ENCODE measurements around the gene APOBEC2. TPM values are rescaled to one million over a fixed set of nuclear protein-coding genes. Genes with fewer than 3 reads are reported as not detected.

APOBEC2 gene
- total RNA-seq, 1 donor from 2014 or later = not detected

DNA sequence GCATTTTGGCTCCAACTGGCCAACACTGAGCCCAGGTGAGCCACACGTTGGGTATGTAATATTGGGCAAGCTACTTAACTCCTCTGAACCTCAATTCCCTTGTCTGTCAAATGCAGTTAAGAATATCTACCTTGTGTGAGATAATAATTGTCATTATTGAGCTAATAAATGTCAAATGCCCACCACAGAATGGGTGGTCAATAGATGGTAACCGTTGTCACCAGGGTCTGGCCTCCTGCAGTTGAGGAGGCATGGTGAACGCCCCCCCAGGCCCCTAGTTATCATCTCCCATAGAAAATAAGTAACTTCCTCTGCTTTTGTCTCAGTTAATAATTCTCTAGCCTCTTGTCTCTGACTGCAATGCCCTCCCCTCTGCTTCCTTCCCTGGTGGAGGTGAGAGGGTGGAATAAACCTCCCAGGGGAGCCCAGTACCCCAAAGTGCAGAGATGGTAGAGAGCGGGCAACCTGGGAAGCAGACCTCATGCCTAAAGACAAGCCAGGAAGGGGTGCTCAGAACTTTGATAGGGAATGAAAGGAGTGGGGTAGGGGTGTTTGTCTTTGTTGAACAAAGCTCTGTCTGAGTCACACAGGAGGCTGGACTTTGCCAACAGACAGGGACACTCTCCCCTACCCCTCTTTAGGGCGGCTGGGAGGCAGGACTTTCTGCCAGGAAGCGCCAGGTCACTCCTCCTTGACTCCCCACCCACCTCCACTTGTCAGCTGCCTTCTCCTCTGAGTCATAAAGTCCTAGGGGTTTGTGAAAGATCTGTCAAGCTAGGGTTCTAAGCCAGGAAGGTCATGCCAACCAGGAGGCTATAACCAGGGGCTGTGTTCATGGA, 12.7 kb upstream of the APOBEC2 start:
- Mint-ChIP-seq H3K4me3 (no peak overlapping the region), H3K9me3 (no peaks in the 10 kb centered on the region), H3K36me3 (ENCODE audit: low read depth) (no peaks in the 10 kb centered on the region), H3K4me1 (ENCODE audit: low read depth) (peaks cover 19% of the 10 kb centered on the region), H3K27me3 (ENCODE audit: insufficient read depth) (peaks cover 7% of the 10 kb centered on the region), H3K27ac (peak overlapping the region; percentile 3)
- no peak for DNase-seq (ENCODE audit: low spot score)
- intact Hi-C loops (cut with micrococcal nuclease) = loop anchor here (1.0 kb wide), 1 partner anchor 31 kb away; no protein-coding TSS in a partner anchor

DNA sequence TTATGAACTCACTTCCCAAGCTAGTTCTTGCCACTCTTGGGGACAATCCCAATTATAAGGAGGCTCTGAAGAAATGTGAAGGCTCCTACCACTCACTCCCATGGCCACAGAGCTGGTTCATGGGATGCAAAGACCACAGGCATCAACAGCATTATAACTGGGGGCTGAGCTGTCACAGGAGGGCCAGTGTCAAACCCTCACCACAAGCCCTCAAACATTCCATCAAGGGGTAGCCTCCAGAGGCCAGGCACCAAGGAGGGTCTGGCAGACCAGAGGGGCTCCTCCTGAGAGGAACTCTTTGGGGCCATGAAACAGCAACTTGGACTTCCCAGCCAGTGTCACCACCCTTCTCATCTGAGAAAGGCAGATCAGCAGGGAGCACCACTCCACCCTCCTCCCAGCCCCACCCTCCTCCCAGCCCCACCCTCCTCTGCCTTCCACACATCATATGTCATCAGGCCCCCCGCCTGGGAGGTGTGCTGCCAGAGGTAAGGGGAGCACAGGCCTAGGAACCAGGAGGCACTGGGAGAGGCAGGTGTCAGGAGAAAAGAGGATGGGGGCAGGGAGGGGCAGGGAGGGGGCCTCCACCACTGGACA, 12.0 kb upstream of the APOBEC2 start:
- Mint-ChIP-seq H3K4me1 (ENCODE audit: low read depth) (peaks cover 19% of the 10 kb centered on the region), H3K27me3 (ENCODE audit: insufficient read depth) (peaks cover 4% of the 10 kb centered on the region), H3K27ac (no peak overlapping the region), H3K4me3 (no peak overlapping the region), H3K9me3 (no peaks in the 10 kb centered on the region), H3K36me3 (ENCODE audit: low read depth) (no peaks in the 10 kb centered on the region)
- intact Hi-C loops (cut with micrococcal nuclease) = loop anchor here (1.0 kb wide), 1 partner anchor 30 kb away; no protein-coding TSS in a partner anchor
- DNase-seq (ENCODE audit: low spot score) = no peak

DNA sequence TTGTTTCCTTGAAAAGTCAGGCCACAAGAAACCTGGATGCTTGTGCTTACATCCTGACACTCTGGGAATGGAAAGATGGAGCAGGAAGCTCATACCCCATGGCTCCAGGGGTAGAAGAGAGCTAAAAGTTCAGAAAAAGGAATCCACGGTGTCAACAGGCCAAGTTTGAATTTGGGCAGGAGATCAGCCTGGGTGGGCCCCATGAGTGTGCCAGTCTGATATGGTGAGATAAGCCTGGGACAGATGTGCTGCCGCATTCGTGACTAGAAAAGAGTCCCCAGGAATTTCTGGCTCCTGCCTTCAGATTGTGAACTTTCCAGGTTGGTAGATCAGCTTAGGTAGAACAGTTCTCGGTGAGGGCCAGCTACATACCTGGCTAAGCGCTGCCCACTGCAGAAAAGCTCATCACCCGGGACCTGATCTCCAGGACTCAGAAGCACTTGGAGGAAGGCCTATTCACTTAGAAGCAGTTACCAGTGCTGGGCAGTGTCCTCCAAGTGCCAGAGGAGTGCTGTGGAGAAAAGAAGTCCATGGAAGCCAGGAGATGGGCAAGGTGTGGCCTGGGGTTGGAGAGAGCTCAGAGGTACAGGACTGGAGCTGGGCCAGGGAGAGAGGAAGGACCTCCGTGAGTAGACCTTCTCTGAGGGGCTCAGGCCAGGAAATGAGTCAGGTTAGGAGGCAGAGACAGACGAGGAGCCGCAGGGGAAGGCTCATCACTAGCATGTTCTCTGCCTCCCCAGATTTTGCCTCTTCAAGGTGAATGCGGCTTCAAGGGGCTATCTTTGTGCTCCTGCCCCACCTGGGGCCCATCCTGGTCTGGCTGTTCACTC, 10.6 kb upstream of the APOBEC2 start, which contains the start of gene TSPO2:
Gene TSPO2, plus strand, starts transcription at position 242 of the 830 bp plus-strand sequence. Its CDS starts 519 bp downstream, at position 761.
- H3K27me3 Mint-ChIP-seq (ENCODE audit: insufficient read depth) = peaks cover 2% of the 10 kb centered on the region
- intact Hi-C loops (cut with micrococcal nuclease) = no loop called here
- H3K4me1 Mint-ChIP-seq (ENCODE audit: low read depth) = peaks cover 19% of the 10 kb centered on the region
- H3K36me3 Mint-ChIP-seq (ENCODE audit: low read depth) = no peaks in the 10 kb centered on the region
- no peaks in the 10 kb centered on the region for H3K9me3 Mint-ChIP-seq
- DNase-seq (ENCODE audit: low spot score) = no peak
- no peak within 1 kb of the TSS for H3K27ac Mint-ChIP-seq
- no peak within 1 kb of the TSS for H3K4me3 Mint-ChIP-seq

DNA sequence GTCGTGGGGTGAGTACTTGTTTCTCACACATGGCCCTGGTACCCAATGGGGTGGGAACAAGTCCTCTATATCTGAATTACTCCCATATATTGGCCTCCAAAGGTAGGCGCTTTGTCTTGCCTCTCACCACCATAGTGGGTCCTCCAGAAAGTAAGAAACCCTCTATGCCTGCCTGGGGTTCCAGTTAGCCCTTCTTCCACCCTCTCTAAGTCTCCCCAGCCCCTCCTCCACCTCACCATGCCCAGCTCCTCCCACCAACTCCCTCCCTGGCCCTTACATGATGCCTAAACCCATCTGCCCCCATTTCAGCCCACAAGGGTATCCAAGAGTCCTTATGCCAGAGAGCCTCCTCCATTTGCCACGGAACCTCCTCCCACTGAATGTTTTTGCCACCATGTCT, 9.9 kb upstream of the APOBEC2 start:
- Mint-ChIP-seq H3K4me1 (ENCODE audit: low read depth) (peaks cover 19% of the 10 kb centered on the region), H3K36me3 (ENCODE audit: low read depth) (no peaks in the 10 kb centered on the region), H3K27ac (no peak overlapping the region), H3K9me3 (no peaks in the 10 kb centered on the region), H3K4me3 (no peak overlapping the region), H3K27me3 (ENCODE audit: insufficient read depth) (peaks cover 2% of the 10 kb centered on the region)
- intact Hi-C loops (cut with micrococcal nuclease) = no loop called here
- DNase-seq (ENCODE audit: low spot score) = no peak

DNA sequence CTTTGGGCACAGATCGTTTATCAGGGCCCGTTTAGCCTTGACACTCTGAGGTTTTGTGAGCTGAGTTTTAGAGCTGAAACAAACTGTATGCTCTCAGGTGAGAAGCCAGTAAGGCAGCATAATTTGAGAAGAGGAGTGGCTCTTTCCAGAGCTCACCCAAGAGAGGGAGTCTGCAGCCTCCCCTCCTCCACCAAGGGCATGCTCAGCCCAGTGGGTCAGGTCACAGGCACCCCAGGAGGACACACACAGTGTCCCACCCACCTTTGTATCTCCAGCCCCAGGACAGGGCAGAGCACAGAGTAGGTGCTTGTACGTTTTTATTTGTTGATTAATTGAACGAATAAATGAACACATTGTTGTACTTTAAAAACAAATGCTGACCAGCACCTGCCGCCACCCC, 7.3 kb upstream of the APOBEC2 start:
- intact Hi-C loops (cut with micrococcal nuclease) = no loop called here
- H3K27me3 Mint-ChIP-seq (ENCODE audit: insufficient read depth) = peaks cover 2% of the 10 kb centered on the region
- no peaks in the 10 kb centered on the region for H3K9me3 Mint-ChIP-seq
- peaks cover 3% of the 10 kb centered on the region for H3K4me1 Mint-ChIP-seq (ENCODE audit: low read depth)
- no peak overlapping the region for H3K27ac Mint-ChIP-seq
- DNase-seq (ENCODE audit: low spot score) = no peak
- H3K36me3 Mint-ChIP-seq (ENCODE audit: low read depth) = no peaks in the 10 kb centered on the region
- no peak overlapping the region for H3K4me3 Mint-ChIP-seq

DNA sequence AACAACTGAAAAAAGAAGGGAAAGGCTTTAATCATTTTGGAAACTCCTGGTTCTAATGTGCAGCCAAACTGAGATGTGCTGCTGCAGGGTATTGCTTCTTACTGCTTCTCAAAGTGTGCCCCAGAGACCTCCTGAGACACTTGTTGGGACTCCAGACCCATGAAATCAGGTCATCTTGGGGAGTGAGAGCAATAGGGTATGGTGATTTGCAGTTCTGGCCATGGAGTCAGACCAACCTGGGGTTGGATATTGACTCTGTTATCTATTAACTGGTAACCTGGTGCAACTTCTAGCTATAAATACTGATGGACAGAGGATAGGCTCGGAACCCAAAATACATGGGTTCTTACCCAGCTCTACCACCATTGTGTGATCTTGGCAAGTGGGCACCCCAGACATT, 6.9 kb upstream of the APOBEC2 start:
- H3K27ac Mint-ChIP-seq = no peak overlapping the region
- peaks cover 2% of the 10 kb centered on the region for H3K27me3 Mint-ChIP-seq (ENCODE audit: insufficient read depth)

DNA sequence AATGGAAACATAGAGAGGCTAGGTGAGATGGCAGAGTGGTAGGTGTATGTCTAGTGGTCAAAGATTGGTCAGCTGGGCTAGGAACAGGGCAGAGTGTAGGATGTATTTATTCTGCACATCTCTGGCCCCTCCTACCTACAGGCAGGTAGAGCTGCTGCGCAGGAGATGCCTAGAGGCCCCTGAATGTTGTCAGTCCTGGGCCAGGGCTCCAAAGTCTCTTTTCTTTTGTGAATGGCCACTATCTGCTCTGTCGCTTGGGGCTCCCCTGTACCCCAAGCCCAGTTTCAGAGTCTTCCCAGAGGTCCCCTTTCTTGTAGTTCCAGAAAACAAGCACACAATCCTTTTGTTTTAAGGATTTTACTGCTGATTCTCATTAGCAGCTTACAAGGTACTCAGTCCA, 5.7 kb upstream of the APOBEC2 start:
- DNase-seq (ENCODE audit: low spot score) = no peak
- H3K27ac Mint-ChIP-seq = no peak overlapping the region
- peaks cover 2% of the 10 kb centered on the region for H3K27me3 Mint-ChIP-seq (ENCODE audit: insufficient read depth)

More for the DNA sequence above, 6.9 kb upstream of the APOBEC2 start:
- no peaks in the 10 kb centered on the region for H3K36me3 Mint-ChIP-seq (ENCODE audit: low read depth)
- intact Hi-C loops (cut with micrococcal nuclease) = no loop called here
- DNase-seq (ENCODE audit: low spot score) = no peak
- H3K9me3 Mint-ChIP-seq = no peaks in the 10 kb centered on the region
- H3K4me1 Mint-ChIP-seq (ENCODE audit: low read depth) = no peaks in the 10 kb centered on the region
- no peak overlapping the region for H3K4me3 Mint-ChIP-seq

DNA sequence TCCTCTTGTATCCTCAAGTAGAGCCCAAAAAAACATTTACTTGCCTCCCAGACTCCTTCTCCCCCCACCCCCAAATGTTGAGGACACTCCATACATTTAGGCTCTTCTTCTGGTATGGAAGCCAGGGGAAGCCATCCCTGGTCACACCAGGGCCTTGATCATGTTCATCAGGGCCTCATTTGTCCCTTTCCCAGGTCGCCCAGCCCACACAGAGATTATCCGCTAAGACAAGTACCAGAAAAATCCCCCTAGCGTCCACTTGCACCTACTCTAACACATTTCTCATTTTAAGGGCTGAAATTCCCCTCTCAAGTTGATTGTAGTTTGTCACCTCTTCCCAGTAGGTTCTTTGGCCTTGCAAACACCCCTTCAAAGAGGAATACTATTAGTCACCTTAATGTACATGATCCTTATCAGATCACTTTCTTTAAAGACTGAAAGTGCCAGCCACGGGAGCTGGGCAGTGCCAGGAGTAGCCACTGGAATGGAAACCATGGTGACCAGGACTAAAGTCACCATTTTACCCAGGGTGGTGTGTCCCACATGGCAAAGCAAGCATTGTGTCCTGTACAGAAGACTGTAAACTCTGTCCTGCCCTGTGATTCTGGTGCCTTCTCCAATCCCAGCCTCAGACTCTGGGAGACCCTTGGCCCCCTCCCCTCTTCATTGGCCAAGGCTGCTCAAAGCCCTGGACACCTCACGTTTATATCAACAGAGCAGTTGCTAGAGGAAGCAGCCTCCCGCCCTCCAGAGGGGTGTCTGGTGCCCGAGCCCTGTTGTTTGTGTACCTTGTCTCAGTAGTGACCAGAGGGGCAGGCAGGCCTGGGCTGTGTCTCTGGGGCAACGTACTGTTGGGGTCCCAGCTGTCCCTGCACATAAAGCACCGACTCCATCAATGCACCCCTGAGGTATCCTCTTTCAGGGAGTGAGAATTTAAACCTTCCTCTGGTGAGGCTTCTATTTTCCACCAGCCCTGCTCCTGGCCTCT, 5.0 kb upstream of the APOBEC2 start:
- no peak overlapping the region for H3K4me3 Mint-ChIP-seq
- intact Hi-C loops (cut with micrococcal nuclease) = no loop called here
- H3K27me3 Mint-ChIP-seq (ENCODE audit: insufficient read depth) = peaks cover 2% of the 10 kb centered on the region
- DNase-seq (ENCODE audit: low spot score) = no peak
- H3K27ac Mint-ChIP-seq = no peak overlapping the region
- H3K4me1 Mint-ChIP-seq (ENCODE audit: low read depth) = peaks cover 16% of the 10 kb centered on the region
- H3K9me3 Mint-ChIP-seq = no peaks in the 10 kb centered on the region
- H3K36me3 Mint-ChIP-seq (ENCODE audit: low read depth) = peaks cover 4% of the 10 kb centered on the region

More for the DNA sequence above, 5.7 kb upstream of the APOBEC2 start:
- intact Hi-C loops (cut with micrococcal nuclease) = no loop called here
- no peaks in the 10 kb centered on the region for H3K9me3 Mint-ChIP-seq
- peaks cover 11% of the 10 kb centered on the region for H3K4me1 Mint-ChIP-seq (ENCODE audit: low read depth)
- H3K36me3 Mint-ChIP-seq (ENCODE audit: low read depth) = peaks cover 4% of the 10 kb centered on the region
- no peak overlapping the region for H3K4me3 Mint-ChIP-seq

DNA sequence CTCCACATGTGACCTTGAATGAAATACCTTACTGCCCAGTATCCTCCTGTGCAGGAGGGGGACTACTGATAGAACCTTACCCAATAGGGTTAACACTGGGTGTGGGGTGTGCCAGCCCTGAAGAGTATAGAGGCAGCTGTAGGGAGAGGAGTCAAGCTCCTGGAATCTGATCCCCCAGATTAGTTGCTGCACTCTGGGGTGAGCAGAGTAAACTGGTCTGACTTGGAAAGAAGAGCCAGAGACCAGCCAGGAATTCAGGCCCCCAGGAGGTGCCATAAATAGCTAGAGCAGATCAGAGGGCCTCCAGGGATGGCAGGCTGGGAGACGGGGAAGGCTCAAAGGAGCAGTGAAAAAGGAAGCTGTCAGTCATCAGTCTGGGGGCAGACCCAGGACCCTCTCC, 3.5 kb upstream of the APOBEC2 start:
- Mint-ChIP-seq H3K36me3 (ENCODE audit: low read depth) (peaks cover 4% of the 10 kb centered on the region), H3K4me1 (ENCODE audit: low read depth) (peaks cover 16% of the 10 kb centered on the region), H3K27me3 (ENCODE audit: insufficient read depth) (no peaks in the 10 kb centered on the region), H3K4me3 (no peak overlapping the region), H3K27ac (no peak overlapping the region), H3K9me3 (no peaks in the 10 kb centered on the region)
- intact Hi-C loops (cut with micrococcal nuclease) = no loop called here
- DNase-seq (ENCODE audit: low spot score) = no peak

DNA sequence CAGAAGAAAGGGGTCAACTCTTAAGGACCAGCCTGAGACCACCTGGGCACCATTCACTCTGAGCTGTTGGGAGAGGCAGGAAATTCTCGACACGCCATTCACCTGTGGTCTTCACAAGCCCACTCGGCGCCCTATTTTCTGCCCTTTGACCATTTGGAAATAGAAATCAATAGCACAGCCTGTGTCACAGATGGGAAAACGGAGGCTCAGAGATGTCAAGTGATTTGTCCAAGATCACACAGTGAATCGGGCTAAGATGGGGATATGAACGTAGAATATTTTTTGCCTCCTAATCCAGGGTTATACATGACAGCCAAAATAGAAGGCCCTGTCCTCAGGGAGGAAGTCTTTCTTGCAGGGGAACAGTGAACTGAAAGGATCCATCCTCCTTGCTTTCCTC, 3.0 kb upstream of the APOBEC2 start:
- Mint-ChIP-seq H3K27ac (no peak overlapping the region), H3K4me1 (ENCODE audit: low read depth) (peaks cover 16% of the 10 kb centered on the region), H3K36me3 (ENCODE audit: low read depth) (peaks cover 4% of the 10 kb centered on the region), H3K9me3 (no peaks in the 10 kb centered on the region), H3K4me3 (no peak overlapping the region), H3K27me3 (ENCODE audit: insufficient read depth) (no peaks in the 10 kb centered on the region)
- DNase-seq (ENCODE audit: low spot score) = no peak
- intact Hi-C loops (cut with micrococcal nuclease) = no loop called here

DNA sequence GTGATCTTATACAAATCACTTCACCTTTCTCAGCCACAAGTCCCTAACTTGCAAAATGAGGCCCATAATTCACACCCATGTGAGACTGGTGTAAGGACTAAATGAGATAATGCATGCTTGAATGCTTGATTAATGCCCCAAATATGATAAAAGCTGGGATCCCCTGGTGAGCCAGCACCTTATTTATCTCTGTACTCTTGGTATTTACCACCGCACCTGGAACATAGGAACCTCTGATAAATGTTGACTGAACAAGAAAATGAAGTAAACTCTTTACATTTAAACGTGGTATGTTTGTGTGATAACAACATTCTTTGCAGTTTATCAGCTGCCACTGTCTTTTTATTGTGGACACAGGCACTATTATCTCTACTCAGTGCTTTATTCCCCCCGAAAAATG, 2.5 kb upstream of the APOBEC2 start:
- no peaks in the 10 kb centered on the region for H3K27me3 Mint-ChIP-seq (ENCODE audit: insufficient read depth)
- peaks cover 4% of the 10 kb centered on the region for H3K36me3 Mint-ChIP-seq (ENCODE audit: low read depth)
- H3K9me3 Mint-ChIP-seq = no peaks in the 10 kb centered on the region
- intact Hi-C loops (cut with micrococcal nuclease) = no loop called here
- H3K27ac Mint-ChIP-seq = no peak overlapping the region
- H3K4me1 Mint-ChIP-seq (ENCODE audit: low read depth) = peaks cover 16% of the 10 kb centered on the region
- no peak overlapping the region for H3K4me3 Mint-ChIP-seq
- no peak for DNase-seq (ENCODE audit: low spot score)

DNA sequence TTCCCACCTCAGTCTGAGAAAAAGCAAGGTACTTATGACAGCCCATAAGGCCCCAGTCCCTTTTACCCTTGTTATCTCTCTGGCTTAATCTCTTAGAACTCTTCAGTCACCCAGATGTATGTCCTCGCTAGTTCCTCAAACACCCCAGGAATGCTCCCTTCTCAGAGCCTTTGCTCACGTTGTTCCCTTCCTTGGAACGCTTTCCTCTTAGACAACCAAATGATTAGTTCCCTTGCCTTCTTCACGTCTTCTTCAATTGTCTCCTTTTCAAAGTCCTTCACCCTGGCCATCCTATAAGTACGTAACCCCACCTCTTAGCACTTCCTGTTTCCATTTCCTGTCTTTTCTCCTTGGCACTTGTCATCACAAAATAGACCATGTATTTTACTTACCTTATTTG, 1.1 kb upstream of the APOBEC2 start:
- Mint-ChIP-seq H3K4me1 (ENCODE audit: low read depth) (peaks cover 16% of the 10 kb centered on the region), H3K36me3 (ENCODE audit: low read depth) (peaks cover 6% of the 10 kb centered on the region), H3K27me3 (ENCODE audit: insufficient read depth) (no peaks in the 10 kb centered on the region), H3K9me3 (no peaks in the 10 kb centered on the region), H3K27ac (peak overlapping the region; percentile 27), H3K4me3 (no peak overlapping the region)
- DNase-seq (ENCODE audit: low spot score) = no peak
- intact Hi-C loops (cut with micrococcal nuclease) = no loop called here

Data from activated T-helper 1 cell treated with anti-CD3 and anti-CD28 coated beads, Interleukin-12 subunit alpha, Interleukin-12 subunit beta, Interleukin-2, Interleukin-4 antibody, amounts not matched to agents 30 ng/mL and 10 ng/mL and 1 ng/mL, durations not matched to agents 14 hours and 24 hours and 36 hours (primary cell).